ENCODE data around the gene DSCAML1. TPM values are rescaled to one million over a fixed set of nuclear protein-coding genes. Genes with fewer than 3 reads are reported as not detected.

The DSCAML1 gene
- total RNA-seq, 1 experiment from 2014 or later = not detected

- no peak overlapping the region for H3K9ac ChIP-seq (ENCODE audit: low read length)
- no peak for DNase-seq (ENCODE audit: low read depth, low spot score)
- H3K36me3 ChIP-seq (ENCODE audit: control insufficient read depth in 1 of 2, insufficient read depth in 2 of 2, low read length in 2 of 2) = no peaks in the 10 kb centered on the region
- H3K27me3 ChIP-seq (ENCODE audit: insufficient read depth, low read length) = no peaks in the 10 kb centered on the region
- no peaks in the 10 kb centered on the region for H3K4me1 ChIP-seq (ENCODE audit: control insufficient read depth in 1 of 2, insufficient read depth in 2 of 2, low read length in 2 of 2)
- H3K4me3 ChIP-seq (replicated peaks in 1 of 2; ENCODE audit: low read depth in 1 of 2, low read length in 2 of 2) = no peak overlapping the region
- no peaks in the 10 kb centered on the region for H3K79me2 ChIP-seq (ENCODE audit: insufficient read depth, low read length)
- intact Hi-C loops (cut with micrococcal nuclease) = no loop called here
- H3K4me2 ChIP-seq (ENCODE audit: low read length) = no peak overlapping the region
- no peaks in the 10 kb centered on the region for H3K9me2 ChIP-seq (ENCODE audit: insufficient read depth)
- RAD21 ChIA-PET (ENCODE audit: low non-redundant PET in 1 of 2, low total read pairs in 2 of 2, uncharacterized antibody in 2 of 2, unreplicated experiment in 2 of 2) = no interaction called here
- H3K9me3 ChIP-seq (ENCODE audit: control insufficient read depth in 1 of 2, insufficient read depth in 1 of 2, low read depth in 1 of 2, low read length in 2 of 2) = no peaks in the 10 kb centered on the region
- POLR2A ChIA-PET = no interaction called here
- no peak for ATAC-seq
- TF ChIP-seq CBX3 (IDR thresholded peaks at IDR 0.05; ENCODE audit: low read depth) (no peak), EGR1 (IDR thresholded peaks at IDR 0.05; ENCODE audit: low read depth) (no peak), SIN3A (IDR thresholded peaks at IDR 0.05; ENCODE audit: low read depth) (no peak), POLR2AphosphoS5 (IDR thresholded peaks at IDR 0.05; ENCODE audit: low read depth, low read length) (no peak), SRF (IDR thresholded peaks at IDR 0.05; ENCODE audit: low read depth) (no peak), SP1 (IDR thresholded peaks at IDR 0.05; ENCODE audit: low read depth) (no peak), RAD21 (IDR thresholded peaks at IDR 0.05; ENCODE audit: low read depth) (no peak), CEBPB (IDR thresholded peaks at IDR 0.05; ENCODE audit: low read depth) (no peak), YY1 (IDR thresholded peaks at IDR 0.05; ENCODE audit: extremely low read depth, insufficient replicate concordance, low read depth, low read length) (no peak), ZNF274 (IDR thresholded peaks at IDR 0.05; ENCODE audit: low read depth, low read length) (no peak), FOSL1 (IDR thresholded peaks at IDR 0.05; ENCODE audit: low read depth) (no peak), REST (IDR thresholded peaks at IDR 0.05; ENCODE audit: low read depth) (no peak), JUND (IDR thresholded peaks at IDR 0.05) (no peak), POLR2A (IDR thresholded peaks at IDR 0.05; ENCODE audit: borderline replicate concordance, extremely low read depth, insufficient read depth, insufficient read length) (no peak)
- TF ChIP-seq, protein P1, sequence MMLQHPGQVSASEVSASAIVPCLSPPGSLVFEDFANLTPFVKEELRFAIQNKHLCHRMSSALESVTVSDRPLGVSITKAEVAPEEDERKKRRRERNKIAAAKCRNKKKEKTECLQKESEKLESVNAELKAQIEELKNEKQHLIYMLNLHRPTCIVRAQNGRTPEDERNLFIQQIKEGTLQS (IDR thresholded peaks at IDR 0.05) = no peak
- no peak overlapping the region for H2AFZ ChIP-seq (ENCODE audit: low read depth, low read length, poor library complexity, severe bottlenecking)
- H3K27ac ChIP-seq (ENCODE audit: low read depth, low read length) = no peak overlapping the region
- BruUV-seq (replicated peaks) = no TSS peak
- no peaks in the 10 kb centered on the region for H4K20me1 ChIP-seq (ENCODE audit: insufficient read depth)
- CTCF ChIA-PET = no interaction called here
Measured at GRCh38 chr11:117747892-117748291, 49.1 kb downstream of the DSCAML1 start.

All from HCT116 (cell line).